ENCODE measurements around the gene GPR101.

DNA sequence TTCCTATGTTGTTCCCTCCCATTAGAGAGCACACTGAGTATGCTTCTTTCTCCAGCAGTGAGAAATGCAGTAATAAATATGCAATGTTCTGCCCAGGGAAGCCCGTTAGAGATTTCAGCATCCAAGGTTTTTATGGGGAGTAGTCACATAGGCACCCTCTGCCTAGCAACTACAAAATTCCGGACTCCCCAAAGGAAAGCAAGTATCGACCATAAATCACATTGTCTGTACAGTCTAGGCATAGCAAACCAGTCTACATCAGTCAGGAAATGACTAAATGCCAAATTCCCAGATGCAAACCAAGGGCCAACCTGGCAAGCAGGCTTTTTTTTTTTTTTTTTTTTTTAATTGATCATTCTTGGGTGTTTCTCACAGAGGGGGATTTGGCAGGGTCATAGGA, 34.8 kb downstream of the GPR101 start:
- TF ChIP-seq POLR2A (IDR thresholded peaks at IDR 0.05; ENCODE audit: low read depth, low read length) (no peak), RELA (IDR thresholded peaks at IDR 0.05; ENCODE audit: borderline replicate concordance, partially characterized antibody) (no peak), POLR2AphosphoS2 (IDR thresholded peaks at IDR 0.05; ENCODE audit: low read depth, low read length) (no peak), NR2C2 (IDR thresholded peaks at IDR 0.05; ENCODE audit: borderline replicate concordance, control insufficient read depth, insufficient read length, low read depth) (no peak), CTCF (IDR thresholded peaks at IDR 0.05 in 2 of 3, conservative IDR thresholded peaks at IDR 0.05 in 1 of 3; ENCODE audit: control insufficient read depth in 2 of 3, extremely low read depth in 1 of 3, insufficient read depth in 1 of 3, low read depth in 3 of 3, low read length in 3 of 3) (no peak), SREBF1 (IDR thresholded peaks at IDR 0.05; ENCODE audit: low read length) (no peak), STAT1 (conservative IDR thresholded peaks at IDR 0.05) (no peak), CEBPB (IDR thresholded peaks at IDR 0.05; ENCODE audit: borderline replicate concordance in 1 of 2, low read depth in 2 of 2, low read length in 2 of 2) (no peak), HCFC1 (IDR thresholded peaks at IDR 0.05; ENCODE audit: low read length) (no peak), MXI1 (IDR thresholded peaks at IDR 0.05; ENCODE audit: low read depth, low read length) (no peak), CREM (IDR thresholded peaks at IDR 0.05; ENCODE audit: low read depth) (no peak), PKNOX1 (IDR thresholded peaks at IDR 0.05) (no peak), FOXK2 (IDR thresholded peaks at IDR 0.05) (no peak), YY1 (IDR thresholded peaks at IDR 0.05; ENCODE audit: low read depth, low read length) (no peak)

Measured in GM12878 (cell line).